Panc1 (cell line): ENCODE measurements around the gene FHOD1.

Experiments
- CTCF ChIP-seq: fragments of 450-650 bp; IDR thresholded peaks from 2 replicates; pipeline ENCODE4 v1.5.1; 2017; ENCODE audit warnings: mild to moderate bottlenecking
- POLR2AphosphoS5 ChIP-seq: IDR thresholded peaks from 2 replicates; pipeline ENCODE4 v1.6.1; 2012; ENCODE audit warnings: mild to moderate bottlenecking, low read depth, low read length, moderate library complexity
- REST ChIP-seq, 2 experiments: IDR thresholded peaks; 2 replicates each; pipeline ENCODE4 v1.6.1; 2011 to 2012; ENCODE audit warnings: low read depth in 2 of 2, control low read depth in 1 of 2, low read length in 1 of 2, mild to moderate bottlenecking in 1 of 2, moderate library complexity in 1 of 2; ENCODE audit not compliant: insufficient read depth in 1 of 2
- SIN3A ChIP-seq: IDR thresholded peaks from 2 replicates; pipeline ENCODE4 v1.6.1; 2012; ENCODE audit warnings: low read depth, mild to moderate bottlenecking, low read length, moderate library complexity, borderline replicate concordance; ENCODE audit not compliant: insufficient read depth

GRCh38 chr16:67265834-67266233, 18.6 kb upstream of the FHOD1 start:
- TF ChIP-seq CTCF (no peak), POLR2AphosphoS5 (no peak), SIN3A (no peak), REST (IDR thresholded peaks at IDR 0.05; ENCODE audit: insufficient read depth in 1 of 2, low read depth in 2 of 2, low read length in 1 of 2) (no peak)
